ENCODE results near the gene ZNF695. TPM values are rescaled to one million over a fixed set of nuclear protein-coding genes. Genes with fewer than 3 reads are reported as not detected.
A peak's percentile ranks its signal among the peaks of the same experiment; 100 is the strongest.

Gene ZNF695
- total RNA-seq, 1 donor from 2014 or later: 1.4 TPM

GRCh38 chr1:246954126-246954525, 53.7 kb downstream of the ZNF695 start:
- no peak for DNase-seq (ENCODE audit: low spot score)
- no peak for TF ChIP-seq CTCF (IDR thresholded peaks at IDR 0.05)
- Mint-ChIP-seq H3K36me3 (ENCODE audit: low read depth) (no peaks in the 10 kb centered on the region), H3K9me3 (ENCODE audit: low read depth) (peaks cover 4% of the 10 kb centered on the region), H3K27me3 (ENCODE audit: low read depth) (no peaks in the 10 kb centered on the region), H3K4me1 (ENCODE audit: low read depth) (no peaks in the 10 kb centered on the region), H3K4me3 (ENCODE audit: unreplicated experiment) (no peak overlapping the region), H3K27ac (ENCODE audit: unreplicated experiment) (no peak overlapping the region)

GRCh38 chr1:246951413-246951812, 56.4 kb downstream of the ZNF695 start:
- no peak overlapping the region for H3K4me3 Mint-ChIP-seq (ENCODE audit: unreplicated experiment)

GRCh38 chr1:246949956-246950355, 57.9 kb downstream of the ZNF695 start:
- H3K9me3 Mint-ChIP-seq (ENCODE audit: low read depth): no peaks in the 10 kb centered on the region
- no peaks in the 10 kb centered on the region for H3K36me3 Mint-ChIP-seq (ENCODE audit: low read depth)
- no peak for TF ChIP-seq CTCF (IDR thresholded peaks at IDR 0.05)
- H3K4me1 Mint-ChIP-seq (ENCODE audit: low read depth): peaks cover 19% of the 10 kb centered on the region
- no peak overlapping the region for H3K27ac Mint-ChIP-seq (ENCODE audit: unreplicated experiment)
- H3K4me3 Mint-ChIP-seq (ENCODE audit: unreplicated experiment): no peak overlapping the region
- H3K27me3 Mint-ChIP-seq (ENCODE audit: low read depth): no peaks in the 10 kb centered on the region
- DNase-seq (ENCODE audit: low spot score): no peak

More at GRCh38 chr1:246951413-246951812, 56.4 kb downstream of the ZNF695 start:
- Mint-ChIP-seq H3K27ac (ENCODE audit: unreplicated experiment) (no peak overlapping the region), H3K4me1 (ENCODE audit: low read depth) (peaks cover 19% of the 10 kb centered on the region), H3K9me3 (ENCODE audit: low read depth) (no peaks in the 10 kb centered on the region), H3K36me3 (ENCODE audit: low read depth) (no peaks in the 10 kb centered on the region), H3K27me3 (ENCODE audit: low read depth) (no peaks in the 10 kb centered on the region)
- TF ChIP-seq CTCF (IDR thresholded peaks at IDR 0.05): no peak
- DNase-seq (ENCODE audit: low spot score): no peak

GRCh38 chr1:246947255-246947654, 60.6 kb downstream of the ZNF695 start:
- H3K9me3 Mint-ChIP-seq (ENCODE audit: low read depth): no peaks in the 10 kb centered on the region
- no peaks in the 10 kb centered on the region for H3K27me3 Mint-ChIP-seq (ENCODE audit: low read depth)
- H3K4me3 Mint-ChIP-seq (ENCODE audit: unreplicated experiment): no peak overlapping the region
- no peaks in the 10 kb centered on the region for H3K36me3 Mint-ChIP-seq (ENCODE audit: low read depth)
- peak overlapping the region; percentile 53 for H3K27ac Mint-ChIP-seq (ENCODE audit: unreplicated experiment)
- TF ChIP-seq CTCF (IDR thresholded peaks at IDR 0.05): no peak
- DNase-seq (ENCODE audit: low spot score): no peak
- H3K4me1 Mint-ChIP-seq (ENCODE audit: low read depth): peaks cover 19% of the 10 kb centered on the region

GRCh38 chr1:246946366-246946765, 61.5 kb downstream of the ZNF695 start:
- no peaks in the 10 kb centered on the region for H3K9me3 Mint-ChIP-seq (ENCODE audit: low read depth)
- no peaks in the 10 kb centered on the region for H3K36me3 Mint-ChIP-seq (ENCODE audit: low read depth)
- no peak overlapping the region for H3K4me3 Mint-ChIP-seq (ENCODE audit: unreplicated experiment)
- TF ChIP-seq CTCF (IDR thresholded peaks at IDR 0.05): no peak
- H3K4me1 Mint-ChIP-seq (ENCODE audit: low read depth): peaks cover 19% of the 10 kb centered on the region
- no peaks in the 10 kb centered on the region for H3K27me3 Mint-ChIP-seq (ENCODE audit: low read depth)
- H3K27ac Mint-ChIP-seq (ENCODE audit: unreplicated experiment): no peak overlapping the region
- DNase-seq (ENCODE audit: low spot score): no peak

Other genes starting within 250 kb of the ZNF695 start
- gene AHCTF1, start 76.1 kb downstream of the ZNF695 start, total RNA-seq: 21.3 to 34.6 TPM (median 24.8 TPM) in 3 replicates
- 2.3 to 3.6 TPM (median 2.7 TPM) in 3 replicates for gene ZNF670, start 70.8 kb upstream of the ZNF695 start, total RNA-seq
- gene ZNF669, start 96.3 kb upstream of the ZNF695 start, total RNA-seq: 6.1 to 9.3 TPM (median 8.3 TPM) in 3 replicates
- gene ZNF124, start 164.0 kb upstream of the ZNF695 start, total RNA-seq: 17.0 to 19.3 TPM (median 18.4 TPM) in 3 replicates
- gene VN1R5, start 248.0 kb upstream of the ZNF695 start, total RNA-seq: not detected in 3 replicates